Smooth muscle cell (in vitro differentiated cells): ENCODE measurements around the gene ACTR2. TPM values are rescaled to one million over a fixed set of nuclear protein-coding genes. Genes with fewer than 3 reads are reported as not detected.

Experiments used
- DNase-seq: peaks from one replicate; lab custom pipeline; 2025; ENCODE audit not compliant: unreplicated experiment; lab: John Stamatoyannopoulos, UW
- H2AFZ ChIP-seq: fragments of 200-600 bp; sonication (generic); 2 replicates; pipeline ENCODE4 v1.6.0; 2016; ENCODE audit warnings: antibody characterized with exemption, low read depth, mild to moderate bottlenecking
- H3F3A ChIP-seq: fragments of 200-600 bp; sonication (generic); 2 replicates; pipeline ENCODE4 v1.6.0; 2017; ENCODE audit warnings: antibody characterized with exemption, low read depth
- H3K27ac ChIP-seq: fragments of 200-600 bp; sonication (generic); 2 replicates; pipeline ENCODE4 v1.5.1; 2016; ENCODE audit warnings: low read depth, mild to moderate bottlenecking
- H3K27me3 ChIP-seq: fragments of 200-600 bp; sonication (generic); 2 replicates; pipeline ENCODE4 v1.6.1; 2016; ENCODE audit warnings: low read depth, mild to moderate bottlenecking
- H3K36me3 ChIP-seq: fragments of 200-600 bp; sonication (generic); 2 replicates; pipeline ENCODE4 v1.5.1; 2016; ENCODE audit warnings: low read depth
- H3K4me1 ChIP-seq: fragments of 200-600 bp; sonication (generic); 2 replicates; pipeline ENCODE4 v1.5.1; 2016; ENCODE audit warnings: low read depth
- H3K4me2 ChIP-seq: fragments of 200-600 bp; sonication (generic); 2 replicates; pipeline ENCODE4 v1.6.0; 2016; ENCODE audit warnings: mild to moderate bottlenecking
- H3K4me3 ChIP-seq: fragments of 200-600 bp; sonication (generic); 2 replicates; pipeline ENCODE4 v1.5.1; 2016; ENCODE audit warnings: mild to moderate bottlenecking
- H3K79me2 ChIP-seq: fragments of 200-600 bp; sonication (generic); 2 replicates; pipeline ENCODE4 v1.6.0; 2016; ENCODE audit warnings: low read depth, mild to moderate bottlenecking
- H3K9ac ChIP-seq: fragments of 200-600 bp; sonication (generic); 2 replicates; pipeline ENCODE4 v1.6.0; 2016; ENCODE audit warnings: low read depth
- H3K9me3 ChIP-seq: fragments of 200-600 bp; sonication (generic); replicated peaks from 2 replicates; pipeline ENCODE4 v1.5.1; 2016; ENCODE audit warnings: low read depth
- H4K20me1 ChIP-seq: fragments of 200-600 bp; sonication (generic); 2 replicates; pipeline ENCODE4 v1.6.0; 2016; ENCODE audit warnings: low read depth
- CTCF ChIP-seq: fragments of 200-600 bp; sonication (generic); IDR thresholded peaks from 2 replicates; pipeline ENCODE4 v1.5.1; 2017; ENCODE audit warnings: borderline replicate concordance, mild to moderate bottlenecking, antibody characterized with exemption; ENCODE audit not compliant: insufficient read depth, poor library complexity, severe bottlenecking
- WGBS: methylation state at CpG from one replicate; pipeline ENCODE4 v1.1.7; 2016; ENCODE audit warnings: low lambda C conversion rate; 5-methylcytosine and 5-hydroxymethylcytosine counted together
- polyA plus RNA-seq: library from polyadenylated mRNA; unstranded; fragments of >200 nt; fragmentation: Nextera tagmentation; extraction: Ambion mirVana; gene quantifications from 2 replicates; pipeline ENCODE4 v1.2.1, GENCODE V29; 2016
- total RNA-seq: library from RNA; depleted of rRNA; stranded (reverse); fragments of >200 nt; gene quantifications from 2 replicates; pipeline ENCODE4 v1.2.3, GENCODE V29; 2014

Gene ACTR2
- total and polyA plus RNA-seq, 2 experiments from 2014 or later = 108 to 174 TPM

DNA sequence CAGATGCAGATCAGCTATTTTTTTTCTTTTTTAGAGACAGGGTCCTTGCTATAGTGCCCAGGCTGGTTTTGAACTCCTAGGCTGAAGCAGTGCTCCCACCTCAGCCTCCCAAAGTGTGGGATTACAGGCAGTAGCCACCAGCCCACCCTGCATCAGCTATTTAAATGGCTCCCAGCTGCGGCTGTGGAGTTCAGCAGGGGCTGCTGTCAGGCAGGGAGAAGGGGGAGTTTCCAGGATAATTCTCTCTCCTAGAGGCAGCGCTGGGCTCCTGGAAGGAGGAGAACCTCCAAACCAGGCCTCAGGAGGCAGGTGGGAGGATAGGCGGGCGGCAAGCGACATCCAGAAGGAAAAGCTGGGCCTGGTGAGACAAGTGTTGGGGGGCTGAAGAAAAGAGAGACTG, 65.7 kb downstream of the ACTR2 start:
- 85% methylated on average over 5 of the region's 5 CpGs for WGBS
- no peak overlapping the region for H3K9ac ChIP-seq

GRCh38 chr2:65294136-65294535, 66.5 kb downstream of the ACTR2 start:
- Histone ChIP-seq H3K4me3 (no peak overlapping the region), H4K20me1 (no peaks in the 10 kb centered on the region), H3F3A (no peaks in the 10 kb centered on the region), H3K4me2 (peak overlapping the region; percentile 72), H3K36me3 (no peaks in the 10 kb centered on the region), H3K27me3 (no peaks in the 10 kb centered on the region), H3K4me1 (peaks cover 22% of the 10 kb centered on the region), H2AFZ (no peak overlapping the region), H3K27ac (peak overlapping the region; percentile 53), H3K79me2 (no peaks in the 10 kb centered on the region), H3K9ac (no peak overlapping the region), H3K9me3 (no peaks in the 10 kb centered on the region)
- TF ChIP-seq CTCF = no peak
- 80% methylated on average over 6 of the region's 6 CpGs for WGBS
- DNase-seq = no peak

More for the DNA sequence above, 65.7 kb downstream of the ACTR2 start:
- no peaks in the 10 kb centered on the region for H4K20me1 ChIP-seq
- no peak overlapping the region for H3K27ac ChIP-seq
- no peaks in the 10 kb centered on the region for H3K36me3 ChIP-seq
- H3K4me1 ChIP-seq = peaks cover 22% of the 10 kb centered on the region
- H3K27me3 ChIP-seq = no peaks in the 10 kb centered on the region
- no peak for DNase-seq
- H3F3A ChIP-seq = no peaks in the 10 kb centered on the region
- no peak for TF ChIP-seq CTCF
- no peaks in the 10 kb centered on the region for H3K9me3 ChIP-seq
- H3K79me2 ChIP-seq = no peaks in the 10 kb centered on the region
- no peak overlapping the region for H3K4me3 ChIP-seq
- no peak overlapping the region for H2AFZ ChIP-seq
- H3K4me2 ChIP-seq = no peak overlapping the region

GRCh38 chr2:65294701-65295100, 67.1 kb downstream of the ACTR2 start:
- peaks cover 25% of the 10 kb centered on the region for H3K4me1 ChIP-seq
- no peaks in the 10 kb centered on the region for H3K9me3 ChIP-seq
- WGBS = 31% methylated on average over 6 of the region's 6 CpGs
- H3K4me2 ChIP-seq = peak overlapping the region; percentile 72
- H4K20me1 ChIP-seq = no peaks in the 10 kb centered on the region
- no peaks in the 10 kb centered on the region for H3K27me3 ChIP-seq
- no peaks in the 10 kb centered on the region for H3K79me2 ChIP-seq
- H2AFZ ChIP-seq = no peak overlapping the region
- H3K9ac ChIP-seq = no peak overlapping the region
- TF ChIP-seq CTCF = no peak
- H3K4me3 ChIP-seq = no peak overlapping the region
- no peaks in the 10 kb centered on the region for H3K36me3 ChIP-seq
- peak overlapping the region; percentile 53 for H3K27ac ChIP-seq
- peaks cover 3% of the 10 kb centered on the region for H3F3A ChIP-seq
- no peak for DNase-seq

DNA sequence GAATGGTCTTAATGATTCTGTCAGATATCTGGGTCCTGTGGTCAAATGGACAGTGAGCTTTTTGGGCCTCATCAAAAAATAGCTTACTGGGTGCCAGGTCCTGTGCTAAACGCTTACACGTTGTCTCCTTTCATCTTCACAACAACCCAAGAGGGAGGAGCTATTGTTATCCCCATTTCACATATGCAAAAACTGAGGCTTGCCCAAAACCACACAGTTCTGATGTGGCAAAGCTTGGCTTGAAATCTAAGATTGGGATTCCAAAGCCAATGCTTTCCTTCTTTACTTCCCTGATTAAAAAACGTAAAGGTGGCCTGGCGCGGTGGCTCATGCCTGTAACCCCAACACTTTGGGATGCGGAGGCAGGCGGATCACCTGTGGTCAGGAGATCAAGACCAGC, 69.3 kb downstream of the ACTR2 start:
- H3K36me3 ChIP-seq = no peaks in the 10 kb centered on the region
- H3F3A ChIP-seq = peaks cover 18% of the 10 kb centered on the region
- H4K20me1 ChIP-seq = no peaks in the 10 kb centered on the region
- no peak for TF ChIP-seq CTCF
- no peak overlapping the region for H3K9ac ChIP-seq
- H3K27me3 ChIP-seq = no peaks in the 10 kb centered on the region
- no peak overlapping the region for H2AFZ ChIP-seq
- H3K9me3 ChIP-seq = no peaks in the 10 kb centered on the region
- no peak overlapping the region for H3K4me2 ChIP-seq
- no peak overlapping the region for H3K27ac ChIP-seq
- H3K4me3 ChIP-seq = no peak overlapping the region
- WGBS = 97% methylated on average over 7 of the region's 7 CpGs
- no peak for DNase-seq
- H3K4me1 ChIP-seq = peaks cover 47% of the 10 kb centered on the region
- no peaks in the 10 kb centered on the region for H3K79me2 ChIP-seq
